ENCODE results near the gene THOC2. TPM values are rescaled to one million over a fixed set of nuclear protein-coding genes. Genes with fewer than 3 reads are reported as not detected.

THOC2 gene
- total and polyA plus RNA-seq, 7 donors: 18.5 to 25.9 (median 20.2) TPM

GRCh38 chrX:123742440-123742839, 9.6 kb upstream of the THOC2 start:
- 89 to 93% (median 92%) methylated on average over 1 of the region's 1 CpG for WGBS, 3 donors

DNA sequence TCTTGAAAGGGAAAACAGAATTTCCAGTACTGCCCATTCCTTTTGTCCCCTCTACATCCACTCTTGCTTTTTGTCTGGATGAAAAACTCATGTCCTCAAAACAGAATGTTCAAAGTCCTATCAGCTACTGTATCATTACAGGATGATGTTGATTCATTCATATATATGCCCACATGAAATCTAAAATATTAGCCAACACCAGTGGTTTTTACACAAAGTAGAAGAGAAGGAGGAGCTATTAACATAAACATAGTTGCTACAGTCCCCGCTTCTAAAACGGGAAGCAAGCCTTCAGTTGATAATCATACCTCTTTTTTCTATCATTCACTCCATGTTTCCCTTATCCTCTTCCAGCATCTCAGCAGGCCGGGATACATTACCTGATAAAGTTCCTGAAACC, 7.7 kb upstream of the THOC2 start:
- Histone ChIP-seq H3K4me1 (no peaks in the 10 kb centered on the region), H3K9me3 (no peaks in the 10 kb centered on the region), H3K36me3 (ENCODE audit: insufficient read depth in 1 of 2, low read depth in 1 of 2) (no peaks in the 10 kb centered on the region), H3K27me3 (ENCODE audit: insufficient read depth in 3 of 3, low read length in 2 of 3) (no peaks in the 10 kb centered on the region), H3K4me3 (no peak overlapping the region), H3K27ac (no peak overlapping the region)
- TF ChIP-seq, protein P1, sequence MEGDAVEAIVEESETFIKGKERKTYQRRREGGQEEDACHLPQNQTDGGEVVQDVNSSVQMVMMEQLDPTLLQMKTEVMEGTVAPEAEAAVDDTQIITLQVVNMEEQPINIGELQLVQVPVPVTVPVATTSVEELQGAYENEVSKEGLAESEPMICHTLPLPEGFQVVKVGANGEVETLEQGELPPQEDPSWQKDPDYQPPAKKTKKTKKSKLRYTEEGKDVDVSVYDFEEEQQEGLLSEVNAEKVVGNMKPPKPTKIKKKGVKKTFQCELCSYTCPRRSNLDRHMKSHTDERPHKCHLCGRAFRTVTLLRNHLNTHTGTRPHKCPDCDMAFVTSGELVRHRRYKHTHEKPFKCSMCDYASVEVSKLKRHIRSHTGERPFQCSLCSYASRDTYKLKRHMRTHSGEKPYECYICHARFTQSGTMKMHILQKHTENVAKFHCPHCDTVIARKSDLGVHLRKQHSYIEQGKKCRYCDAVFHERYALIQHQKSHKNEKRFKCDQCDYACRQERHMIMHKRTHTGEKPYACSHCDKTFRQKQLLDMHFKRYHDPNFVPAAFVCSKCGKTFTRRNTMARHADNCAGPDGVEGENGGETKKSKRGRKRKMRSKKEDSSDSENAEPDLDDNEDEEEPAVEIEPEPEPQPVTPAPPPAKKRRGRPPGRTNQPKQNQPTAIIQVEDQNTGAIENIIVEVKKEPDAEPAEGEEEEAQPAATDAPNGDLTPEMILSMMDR (IDR thresholded peaks at IDR 0.05): no peak
- 76 to 86% (median 81%) methylated on average over 3 of the region's 3 CpGs for WGBS, 3 donors
- ATAC-seq: no peak
- DNase-seq: no peak
- intact Hi-C loops (cut with DNase I): no loop called here

More at GRCh38 chrX:123742440-123742839, 9.6 kb upstream of the THOC2 start:
- H3K4me1 ChIP-seq: no peaks in the 10 kb centered on the region
- no peak for DNase-seq
- TF ChIP-seq, protein P1 (IDR thresholded peaks at IDR 0.05): no peak
- no peak for ATAC-seq
- no peaks in the 10 kb centered on the region for H3K36me3 ChIP-seq (ENCODE audit: insufficient read depth in 1 of 2, low read depth in 1 of 2)
- no peak overlapping the region for H3K27ac ChIP-seq
- H3K9me3 ChIP-seq: no peaks in the 10 kb centered on the region
- H3K27me3 ChIP-seq (ENCODE audit: insufficient read depth in 3 of 3, low read length in 2 of 3): no peaks in the 10 kb centered on the region
- intact Hi-C loops (cut with DNase I): no loop called here
- no peak overlapping the region for H3K4me3 ChIP-seq

GRCh38 chrX:123740006-123740405, 7.2 kb upstream of the THOC2 start:
- intact Hi-C loops (cut with DNase I): no loop called here
- 15 to 45% (median 18%) methylated on average over 1 of the region's 1 CpG for WGBS, 3 donors
- Histone ChIP-seq H3K4me3 (no peak overlapping the region), H3K4me1 (no peaks in the 10 kb centered on the region), H3K27me3 (ENCODE audit: insufficient read depth in 3 of 3, low read length in 2 of 3) (no peaks in the 10 kb centered on the region), H3K27ac (no peak overlapping the region), H3K9me3 (no peaks in the 10 kb centered on the region), H3K36me3 (ENCODE audit: insufficient read depth in 1 of 2, low read depth in 1 of 2) (no peaks in the 10 kb centered on the region)
- DNase-seq: no peak
- TF ChIP-seq, protein P1 (IDR thresholded peaks at IDR 0.05): no peak
- ATAC-seq: no peak

DNA sequence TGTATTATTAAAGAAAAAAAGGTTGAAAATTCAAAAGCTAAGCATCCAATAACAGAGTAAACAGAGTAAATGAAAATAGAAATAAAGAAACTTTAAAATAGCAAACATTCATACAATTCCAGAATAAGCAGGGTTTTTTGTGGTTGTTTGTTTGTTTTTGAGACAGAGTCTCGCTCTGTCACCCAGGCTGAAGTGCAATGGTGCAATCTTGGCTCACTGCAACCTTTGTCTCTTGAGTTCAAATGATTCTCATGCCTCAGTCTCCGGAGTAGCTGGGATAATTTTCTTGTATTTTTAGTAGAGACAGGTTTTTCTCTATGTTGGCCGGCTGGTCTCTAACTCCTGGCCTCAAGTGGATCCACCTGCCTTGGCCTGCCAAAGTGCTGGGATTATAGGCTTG, 6.6 kb upstream of the THOC2 start:
- no peak overlapping the region for H3K4me3 ChIP-seq
- intact Hi-C loops (cut with DNase I): no loop called here
- WGBS, 3 donors: 58 to 76% (median 71%) methylated on average over 3 of the region's 3 CpGs
- no peaks in the 10 kb centered on the region for H3K4me1 ChIP-seq
- no peak for DNase-seq
- H3K27ac ChIP-seq: no peak overlapping the region
- no peaks in the 10 kb centered on the region for H3K27me3 ChIP-seq (ENCODE audit: insufficient read depth in 3 of 3, low read length in 2 of 3)
- ATAC-seq: no peak
- TF ChIP-seq, protein P1 (IDR thresholded peaks at IDR 0.05): no peak
- H3K9me3 ChIP-seq: no peaks in the 10 kb centered on the region
- H3K36me3 ChIP-seq (ENCODE audit: insufficient read depth in 1 of 2, low read depth in 1 of 2): no peaks in the 10 kb centered on the region

DNA sequence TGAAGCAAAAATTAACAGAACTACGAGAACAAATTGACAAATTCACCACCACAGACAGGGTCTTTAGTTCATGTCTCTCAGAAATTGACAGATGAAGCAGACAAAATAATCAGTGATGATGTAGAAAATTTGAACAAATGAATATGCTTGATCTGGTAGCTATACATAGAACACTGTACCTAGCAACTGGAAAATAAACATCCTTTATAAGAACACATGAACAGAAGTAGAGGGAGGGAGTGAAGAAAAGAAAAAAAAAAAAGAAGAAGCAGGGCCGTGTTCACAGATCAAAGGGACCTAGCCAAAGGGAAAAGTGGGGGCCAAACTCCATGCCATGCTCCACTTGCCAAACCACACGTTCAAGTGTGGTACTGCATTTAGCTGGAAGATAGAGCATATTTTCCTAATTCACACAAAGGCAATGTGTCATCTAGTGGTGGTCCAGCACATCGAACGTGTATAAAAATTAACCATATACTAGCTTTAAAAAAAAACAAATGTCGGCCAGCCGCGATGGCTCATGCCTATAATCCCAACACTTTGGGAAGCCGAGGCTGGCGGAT, 5.6 kb upstream of the THOC2 start:
- no peak overlapping the region for H3K27ac ChIP-seq
- DNase-seq (no peak), ATAC-seq (no peak)
- no peaks in the 10 kb centered on the region for H3K36me3 ChIP-seq (ENCODE audit: insufficient read depth in 1 of 2, low read depth in 1 of 2)
- TF ChIP-seq, protein P1 (IDR thresholded peaks at IDR 0.05): no peak
- intact Hi-C loops (cut with DNase I): no loop called here
- H3K27me3 ChIP-seq (ENCODE audit: insufficient read depth in 3 of 3, low read length in 2 of 3): no peaks in the 10 kb centered on the region
- H3K4me1 ChIP-seq: no peaks in the 10 kb centered on the region
- H3K9me3 ChIP-seq: no peaks in the 10 kb centered on the region
- 70 to 75% (median 75%) methylated on average over 10 of the region's 10 CpGs for WGBS, 3 donors
- H3K4me3 ChIP-seq: no peak overlapping the region
